Activated CD4-positive, alpha-beta T cell treated with anti-CD3 and anti-CD28 coated beads, Interleukin-2, Interleukin-4, amounts not matched to agents 100 ng/mL and 50 ng/mL, durations not matched to agents 16 hours and 8 hours (primary cell): ENCODE results near the gene LPP.
A peak's percentile ranks its signal among the peaks of the same experiment; 100 is the strongest.

Experiments
- DNase-seq: peaks from one replicate; pipeline ENCODE4 v3.0.0-alpha.2; 2020; ENCODE audit warnings: low spot score

LPP gene

DNA sequence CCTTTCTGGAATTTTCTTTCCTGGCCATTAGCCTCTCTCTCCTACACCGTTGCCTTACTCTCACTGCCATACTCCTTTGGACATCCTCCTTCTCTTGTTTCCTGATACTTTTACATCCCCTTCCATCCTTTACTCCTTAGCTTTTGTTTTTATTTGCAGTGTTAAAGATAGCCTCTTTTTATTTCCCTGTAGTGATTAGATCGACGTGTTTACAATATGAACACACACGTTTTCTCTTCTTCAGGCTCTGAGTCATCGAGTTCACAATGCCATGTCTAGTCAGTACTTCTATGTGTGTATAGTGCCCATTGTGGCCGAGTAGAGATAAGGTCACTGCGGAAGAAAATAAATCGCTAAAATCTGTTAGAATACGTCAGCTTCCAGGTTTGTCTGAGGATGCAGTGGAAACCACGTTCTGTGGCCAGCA lies 208.5 kb downstream of the LPP start:
- no peak for DNase-seq

DNA sequence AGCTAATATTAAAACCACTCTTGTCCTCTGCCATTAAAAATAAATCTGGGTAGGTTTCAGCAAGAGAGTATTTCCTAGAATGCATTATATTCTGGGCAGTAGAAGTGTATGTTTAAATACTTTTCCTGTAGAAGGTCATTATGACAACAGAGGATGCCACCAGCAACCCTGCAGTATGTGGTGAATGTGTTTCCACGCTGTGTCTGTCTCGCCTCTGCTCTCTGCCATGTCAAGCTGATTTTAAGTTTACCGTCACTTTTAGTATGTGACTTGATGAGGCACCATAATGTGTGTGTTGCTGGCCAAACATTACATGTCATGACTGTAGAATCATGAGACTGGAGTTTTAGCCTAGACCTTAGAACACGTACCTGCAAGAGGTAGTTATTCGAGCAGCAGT lies 211.2 kb downstream of the LPP start:
- no peak for DNase-seq

DNA sequence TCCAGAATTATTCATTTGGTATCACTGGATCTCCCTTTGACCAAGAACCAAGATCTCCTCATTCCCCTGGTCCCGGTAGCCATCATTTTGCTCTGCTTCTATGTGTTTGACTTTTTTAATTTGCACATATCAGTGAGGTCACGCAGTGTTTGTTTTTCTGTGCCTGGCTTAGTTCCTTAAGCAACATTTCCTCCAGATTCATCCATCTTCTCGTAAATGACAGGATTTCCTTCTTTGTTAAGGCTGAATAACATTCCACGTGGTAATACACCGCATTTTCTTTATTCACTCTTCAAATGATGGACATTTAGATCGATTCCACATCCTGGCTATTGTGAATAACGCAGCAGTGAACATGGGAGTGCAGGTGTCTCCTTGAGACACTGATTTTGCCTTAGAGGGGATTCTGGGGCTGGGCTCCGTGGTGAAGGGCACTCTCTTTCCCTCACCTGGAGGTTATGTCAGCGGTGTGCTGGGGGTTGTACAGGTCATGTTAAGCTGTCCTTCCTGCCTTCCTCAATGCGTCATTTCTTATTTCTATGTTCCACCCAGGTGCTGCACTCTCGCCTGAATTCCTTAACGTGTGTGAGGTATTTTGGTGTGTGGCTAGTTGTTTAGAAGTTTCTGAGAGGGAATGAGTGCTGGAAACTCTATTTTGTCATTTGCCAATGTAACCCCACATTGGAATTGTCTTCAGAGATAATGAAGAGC lies 212.2 kb downstream of the LPP start:
- no peak for DNase-seq

DNA sequence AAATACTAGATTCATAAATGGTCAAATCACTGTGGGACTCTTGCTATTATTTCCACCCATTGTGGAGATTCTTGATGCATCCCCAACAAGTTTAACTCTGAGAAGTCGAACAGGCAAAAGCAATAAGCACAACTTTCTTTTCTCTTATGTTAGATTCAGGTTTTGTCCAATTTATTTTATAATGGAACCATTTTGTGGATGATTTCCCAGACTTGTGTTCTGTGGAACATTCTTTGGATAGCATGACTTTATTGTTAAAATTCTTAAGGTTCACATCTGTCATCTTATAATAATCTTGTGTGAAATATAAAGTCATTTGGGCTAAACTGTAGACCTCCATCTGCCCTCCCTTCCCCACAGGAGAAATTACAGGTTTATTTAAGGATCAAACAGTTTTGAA lies 213.7 kb downstream of the LPP start:
- DNase-seq, result no peak

DNA sequence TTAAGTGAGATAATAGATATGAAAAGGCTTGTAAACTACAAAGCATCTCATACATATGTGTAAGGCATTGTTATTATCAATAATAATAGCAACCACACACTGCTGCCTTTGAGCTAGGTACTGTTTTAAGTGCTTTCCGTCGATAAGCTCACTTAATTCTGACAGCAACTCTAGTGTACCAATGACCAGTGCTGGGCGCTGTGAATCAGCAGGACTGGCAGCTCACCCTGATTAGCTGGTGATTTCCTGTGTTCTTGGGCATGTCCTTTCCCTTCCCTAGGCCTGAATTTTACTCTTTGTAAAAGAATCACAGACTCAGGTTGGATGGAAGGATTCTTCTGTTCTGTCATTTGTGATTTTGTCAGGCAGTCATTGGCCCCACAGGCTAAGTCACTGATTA lies 215.6 kb downstream of the LPP start:
- no peak for DNase-seq

DNA sequence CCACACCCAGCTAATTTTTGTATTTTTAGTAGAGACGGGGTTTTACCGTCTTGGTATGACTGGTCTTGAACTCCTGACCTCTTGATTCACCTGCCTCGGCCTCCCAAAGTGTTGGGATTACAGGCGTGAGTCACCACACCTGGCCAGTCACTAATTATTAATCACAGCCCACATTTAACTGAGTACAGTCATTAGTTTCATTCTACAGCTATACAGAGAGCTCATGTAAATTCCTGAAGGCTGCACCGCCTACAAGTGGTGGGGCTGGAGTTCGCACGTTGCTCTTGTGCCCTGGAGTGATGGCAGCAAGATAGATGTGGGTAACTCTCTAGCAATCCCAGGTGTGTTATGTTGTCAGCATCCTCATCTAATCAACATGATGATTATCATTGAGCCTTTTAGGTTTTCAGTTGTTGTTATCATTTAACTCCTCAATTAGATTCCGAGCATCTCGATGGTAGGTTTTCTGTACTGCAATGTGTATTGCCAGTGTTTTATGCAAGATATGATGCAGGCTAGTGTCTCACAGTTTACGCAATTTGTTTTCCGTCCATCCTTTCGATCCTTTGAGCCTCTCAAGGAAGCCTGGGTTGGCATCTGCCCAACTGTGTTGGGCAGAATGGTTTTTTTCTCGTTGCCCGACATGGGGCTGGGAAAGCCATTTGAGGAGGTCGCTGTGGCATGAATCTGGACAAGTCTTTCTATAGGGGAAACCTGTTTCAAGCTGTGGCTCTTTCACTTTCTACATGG lies 216.3 kb downstream of the LPP start:
- DNase-seq, result no peak

DNA sequence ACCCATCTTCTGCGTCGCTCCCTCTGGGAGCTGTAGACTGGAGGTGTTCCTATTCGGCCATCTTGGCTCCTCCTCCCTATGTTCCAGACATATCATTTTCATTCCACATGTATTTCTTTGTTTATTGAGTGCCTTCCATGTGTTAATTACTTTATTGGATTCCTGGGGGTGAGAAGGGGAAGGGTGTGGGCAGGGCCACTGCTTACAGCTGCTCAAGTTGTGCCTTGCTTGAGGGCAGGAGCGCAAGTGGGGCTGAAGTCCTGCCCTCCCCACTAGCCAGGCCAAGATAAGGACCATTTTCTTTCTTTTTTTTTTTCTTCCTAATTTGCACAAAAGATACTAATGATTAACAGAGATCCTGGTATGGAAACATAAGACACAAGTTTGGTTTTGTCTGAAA lies 224.8 kb downstream of the LPP start:
- DNase-seq, result no peak

DNA sequence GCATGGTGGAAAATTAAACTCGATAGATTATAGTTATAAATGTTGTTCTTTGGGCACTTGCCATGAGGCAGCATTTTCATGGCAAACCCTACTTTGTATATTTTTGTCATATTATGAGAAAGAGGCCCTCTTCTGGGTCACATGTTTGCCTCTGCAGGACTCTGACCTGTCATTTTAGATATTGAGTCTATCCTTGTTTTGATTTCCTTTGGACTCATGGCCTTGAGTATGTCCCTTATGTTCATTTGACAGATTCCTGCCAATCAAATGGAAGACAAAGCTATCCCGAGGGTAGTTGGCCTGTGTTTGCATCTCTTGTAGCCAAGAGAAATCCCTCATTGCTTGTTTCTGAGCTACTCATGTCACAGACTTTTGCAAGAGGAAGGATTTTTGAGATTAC lies 226.3 kb downstream of the LPP start:
- no peak for DNase-seq

DNA sequence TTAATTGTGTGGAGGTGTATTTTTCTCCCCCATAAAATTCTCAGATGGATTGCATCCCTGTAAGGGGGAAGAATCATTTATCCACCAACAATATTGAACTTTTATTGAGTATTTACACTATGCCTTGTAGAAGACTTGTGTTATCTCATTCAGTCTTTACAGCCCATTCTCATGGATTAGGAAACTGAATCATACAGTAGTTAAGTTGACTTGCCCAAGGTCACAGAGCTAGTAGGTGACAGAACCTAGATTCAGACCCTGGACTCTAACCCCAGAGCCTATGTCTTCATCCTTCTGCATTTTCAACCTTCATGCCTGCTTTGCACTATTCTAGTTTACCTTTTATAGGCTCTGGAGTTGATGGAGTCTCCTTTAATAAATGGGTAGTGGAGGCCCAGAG lies 226.8 kb downstream of the LPP start:
- no peak for DNase-seq

DNA sequence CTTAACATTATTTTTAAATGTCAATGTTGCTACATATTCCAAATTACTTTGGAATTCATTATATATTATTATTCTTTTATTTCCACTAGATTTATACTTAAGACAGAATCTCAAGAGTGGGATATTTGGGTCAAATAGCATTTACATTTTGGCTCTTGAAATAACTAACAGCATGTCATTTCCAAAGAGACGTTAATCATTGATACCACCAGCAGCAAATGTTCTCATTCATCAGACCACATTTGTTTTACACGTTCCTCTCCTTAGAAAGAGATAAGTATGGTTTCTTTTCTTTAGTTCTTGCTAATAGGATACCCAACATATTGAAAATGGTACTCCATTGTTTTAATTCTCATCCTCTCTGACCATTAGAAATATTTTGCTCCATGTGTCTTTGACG lies 229.8 kb downstream of the LPP start:
- no peak for DNase-seq

DNA sequence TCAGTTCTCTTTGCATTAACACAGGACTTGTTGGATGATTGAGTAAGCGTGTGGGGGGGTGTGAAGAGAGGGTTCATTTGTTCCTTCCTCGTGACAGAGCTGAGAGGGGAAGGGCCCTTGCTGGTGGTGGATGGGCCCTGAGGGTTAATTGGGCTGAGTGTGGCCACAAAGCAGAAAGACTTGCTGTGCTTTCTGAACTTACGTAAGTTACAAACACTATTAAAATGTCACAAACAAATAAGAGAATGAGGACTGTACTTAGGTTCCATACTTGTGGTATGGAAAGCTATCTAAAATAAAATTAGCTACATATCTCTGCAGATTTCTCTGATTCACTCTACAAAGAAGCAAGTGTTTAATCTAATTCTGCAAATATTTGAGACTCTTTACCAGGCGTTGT lies 231.3 kb downstream of the LPP start:
- DNase-seq, result no peak

DNA sequence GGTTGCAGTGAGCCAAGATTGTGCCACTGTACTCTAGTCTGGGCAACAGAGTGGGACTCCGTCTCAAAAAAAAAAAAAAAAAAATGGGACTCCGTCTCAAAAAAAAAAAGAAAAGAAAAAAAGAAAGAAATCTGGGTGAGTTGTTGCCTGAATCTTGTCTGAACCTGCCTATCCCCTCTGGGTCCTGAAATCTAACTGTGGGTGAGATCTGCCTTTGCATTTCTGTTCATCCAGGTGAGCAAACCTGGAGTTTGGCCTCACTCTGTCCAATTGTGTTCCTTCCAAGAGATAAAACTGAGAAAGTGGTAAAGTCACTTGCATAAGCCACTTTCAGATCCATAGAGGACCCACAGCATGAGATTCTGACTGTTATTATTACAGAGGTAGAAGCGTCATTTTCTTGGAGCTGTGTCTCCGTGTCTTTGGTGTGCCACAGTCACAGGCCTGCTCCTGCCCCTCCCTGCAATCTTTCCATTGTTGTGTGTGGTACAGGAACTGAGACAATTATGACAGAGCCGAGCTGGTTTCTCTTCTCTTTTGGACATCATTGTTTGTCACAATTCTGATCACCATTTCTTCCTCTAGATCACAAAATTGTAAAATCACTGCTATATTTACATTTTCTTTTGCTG lies 235.9 kb downstream of the LPP start:
- DNase-seq, result peak; percentile 56

DNA sequence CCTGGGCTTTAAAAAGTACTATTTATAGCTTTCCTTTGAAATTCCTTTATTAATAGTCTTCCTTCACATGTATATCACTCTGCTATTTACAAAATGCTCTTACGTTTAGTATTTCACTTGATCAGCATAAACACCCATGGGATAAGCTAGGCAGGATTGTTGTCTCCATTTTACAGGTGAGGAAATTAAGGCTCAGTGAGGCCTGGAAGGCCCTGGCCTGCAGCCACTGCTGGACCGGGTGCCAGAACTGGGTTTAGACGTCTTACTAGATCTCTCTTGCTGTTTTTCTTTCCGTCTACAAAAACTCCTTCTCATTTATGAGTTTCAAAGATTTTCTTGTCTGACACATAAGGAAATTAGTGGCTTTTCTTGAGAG lies 236.4 kb downstream of the LPP start:
- no peak for DNase-seq

DNA sequence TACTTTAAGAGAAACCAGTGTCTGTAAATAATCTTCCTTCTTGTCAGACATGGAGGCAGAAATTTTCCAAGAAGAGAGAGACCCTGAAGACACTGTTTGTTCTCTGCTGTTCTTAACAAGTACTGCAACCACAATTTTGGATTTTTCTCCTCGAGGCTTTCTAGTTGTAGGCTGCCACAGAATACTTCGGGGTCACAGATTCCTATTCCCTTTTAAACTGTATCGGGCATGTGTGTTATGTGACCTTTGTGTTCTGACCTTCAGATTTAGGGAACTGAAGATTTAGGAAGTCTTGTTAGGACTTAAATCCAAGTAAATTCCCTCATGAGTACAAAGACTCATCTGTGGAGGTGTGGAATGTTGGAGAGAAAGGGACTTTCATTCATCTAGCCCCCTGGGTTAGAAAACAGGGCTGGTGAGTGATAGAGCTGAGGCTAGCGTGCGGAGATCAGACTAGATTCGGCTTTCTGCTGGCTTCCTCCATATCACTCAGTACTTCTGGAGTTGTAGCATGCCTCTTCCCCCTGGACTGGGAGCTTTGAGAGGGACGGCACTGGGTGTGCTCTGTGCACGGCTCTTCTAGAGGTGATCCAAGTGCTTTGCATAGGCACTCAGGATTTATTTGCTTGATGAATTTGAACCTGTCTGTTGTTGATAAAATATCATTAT lies 237.0 kb downstream of the LPP start:
- DNase-seq, result no peak

DNA sequence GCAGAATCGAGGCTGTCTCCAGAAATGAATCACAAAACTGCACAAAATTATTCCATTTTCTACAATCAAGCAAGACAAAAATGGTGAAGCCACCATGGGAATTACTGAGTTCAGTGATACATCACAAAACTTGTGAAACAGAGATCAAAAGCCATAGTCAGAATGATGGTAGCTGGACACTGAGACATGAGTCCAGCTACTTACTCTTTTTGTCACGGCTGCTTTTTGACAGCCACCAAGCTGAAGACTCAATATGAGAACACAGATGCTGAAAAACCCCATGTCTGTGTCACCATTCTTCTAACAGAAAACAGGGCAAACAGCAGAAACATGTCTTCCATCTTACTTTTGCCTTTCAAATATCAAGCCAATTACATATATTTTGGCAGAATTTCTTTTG lies 237.6 kb downstream of the LPP start:
- no peak for DNase-seq

DNA sequence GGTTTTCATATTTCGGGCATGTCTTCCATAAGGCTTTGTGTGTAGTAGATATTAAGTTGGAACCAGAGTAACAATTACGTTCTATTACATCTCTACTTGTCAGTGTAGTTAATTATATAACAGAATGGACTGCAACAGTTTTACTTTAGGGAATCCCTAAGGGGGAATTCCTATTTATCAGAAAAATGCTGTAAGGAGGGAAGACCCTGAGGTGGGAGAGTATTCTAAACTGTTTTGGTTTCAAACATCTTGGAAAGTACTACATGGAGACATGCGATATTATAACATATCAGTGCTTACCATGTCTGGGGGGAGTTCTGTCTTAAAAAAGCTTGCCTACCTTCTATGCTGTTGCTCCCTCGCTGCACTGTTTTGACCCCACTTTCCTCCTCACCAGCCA lies 238.1 kb downstream of the LPP start:
- no peak for DNase-seq

DNA sequence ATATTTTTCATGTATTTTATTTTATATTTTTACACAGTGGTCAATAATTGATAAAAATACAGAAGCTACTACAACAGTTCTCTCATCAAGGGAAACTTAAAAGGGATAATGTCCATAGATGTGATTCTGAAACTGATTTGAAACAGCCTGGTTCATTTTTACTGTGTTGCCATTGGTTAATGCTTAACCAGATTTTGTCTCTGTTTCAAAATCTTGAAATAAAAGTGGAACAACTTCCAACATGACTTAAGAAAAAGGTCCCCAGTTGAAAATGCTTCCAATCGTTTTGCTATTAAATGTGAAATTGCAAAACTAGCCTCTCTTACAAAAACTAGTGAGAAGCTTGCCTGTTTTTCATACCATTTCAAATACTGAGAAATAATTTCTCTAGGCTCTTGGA lies 240.7 kb downstream of the LPP start:
- DNase-seq, result no peak

DNA sequence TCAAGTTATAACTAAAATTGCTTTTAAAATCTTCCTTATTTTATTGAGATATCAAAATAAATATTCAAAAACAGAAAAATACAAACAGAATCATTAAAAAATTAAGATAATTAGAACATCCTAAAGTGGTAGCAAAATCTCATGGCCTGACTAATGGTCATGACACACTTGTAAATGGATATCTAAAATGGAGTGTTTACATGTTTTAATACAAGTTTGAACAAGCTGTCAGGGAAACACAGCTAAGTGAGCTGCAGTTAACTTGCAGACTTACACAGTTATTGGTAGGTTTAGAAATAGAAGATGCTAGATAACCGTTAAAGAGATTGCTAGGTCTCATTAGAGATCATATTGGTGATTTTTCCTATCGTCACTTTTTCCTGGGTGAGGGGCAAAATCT lies 242.3 kb downstream of the LPP start:
- DNase-seq, result no peak

DNA sequence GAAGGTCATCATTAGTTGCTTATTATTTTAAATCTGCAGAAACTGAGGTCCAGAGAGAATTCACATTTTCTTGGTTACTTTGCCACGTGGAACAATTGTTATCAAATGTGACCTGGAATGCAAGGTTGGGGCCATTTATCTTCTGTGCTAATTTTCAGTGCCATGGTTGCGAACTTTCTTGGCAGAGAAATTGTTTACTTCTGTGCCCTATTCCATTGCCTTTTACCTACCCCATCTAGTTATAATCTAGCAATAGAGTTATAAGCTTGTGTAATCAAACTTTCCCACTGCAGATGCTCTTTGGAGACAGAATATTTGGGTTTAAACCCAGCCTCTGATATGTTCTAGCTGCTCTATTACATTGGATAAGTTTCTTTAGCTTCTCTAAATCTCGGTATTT lies 242.9 kb downstream of the LPP start:
- DNase-seq, result no peak

DNA sequence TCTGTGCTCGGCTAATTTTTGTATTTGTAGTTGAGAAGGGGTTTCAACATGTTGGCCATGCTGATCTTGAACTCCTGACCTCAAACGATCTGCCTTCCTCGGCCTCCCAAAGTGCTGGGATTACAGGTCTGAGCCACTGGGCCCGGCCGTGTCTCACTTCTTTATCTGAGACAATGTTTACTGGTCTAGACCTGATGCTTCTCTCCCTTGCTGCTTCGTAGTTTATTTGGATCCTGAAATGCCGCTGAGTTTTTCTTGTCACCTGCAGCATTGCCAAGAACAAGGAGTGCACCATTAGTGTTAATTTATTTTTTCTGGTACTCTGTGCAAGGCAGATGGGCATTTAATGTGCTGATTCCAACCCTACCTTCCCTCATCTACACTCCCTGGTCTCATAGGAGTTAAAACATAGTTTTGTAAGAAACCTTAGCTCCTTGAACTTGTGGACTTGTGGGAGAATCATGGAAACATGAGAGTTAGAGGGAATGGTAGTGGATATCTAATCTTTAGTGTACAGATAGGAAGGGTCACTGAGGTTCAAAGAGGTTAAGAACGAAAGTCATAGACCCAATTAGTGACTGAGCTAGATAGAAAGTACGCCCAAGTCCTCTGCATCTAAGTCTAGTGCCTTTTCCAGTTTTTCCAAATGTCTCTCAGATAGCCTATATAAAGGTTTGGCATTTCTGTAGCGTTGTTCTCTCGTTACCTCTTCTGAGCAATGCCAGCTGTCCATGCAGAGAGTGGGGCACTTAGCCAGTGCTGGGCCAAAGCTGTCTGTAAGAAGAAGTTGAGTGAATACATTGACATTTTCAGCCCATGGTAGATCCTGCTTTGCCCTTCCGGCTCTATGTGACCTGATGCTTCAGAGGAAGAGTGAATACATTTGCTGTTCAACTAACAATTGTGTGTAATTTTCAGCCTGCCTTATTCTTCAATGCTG lies 244.1 kb downstream of the LPP start:
- no peak for DNase-seq

DNA sequence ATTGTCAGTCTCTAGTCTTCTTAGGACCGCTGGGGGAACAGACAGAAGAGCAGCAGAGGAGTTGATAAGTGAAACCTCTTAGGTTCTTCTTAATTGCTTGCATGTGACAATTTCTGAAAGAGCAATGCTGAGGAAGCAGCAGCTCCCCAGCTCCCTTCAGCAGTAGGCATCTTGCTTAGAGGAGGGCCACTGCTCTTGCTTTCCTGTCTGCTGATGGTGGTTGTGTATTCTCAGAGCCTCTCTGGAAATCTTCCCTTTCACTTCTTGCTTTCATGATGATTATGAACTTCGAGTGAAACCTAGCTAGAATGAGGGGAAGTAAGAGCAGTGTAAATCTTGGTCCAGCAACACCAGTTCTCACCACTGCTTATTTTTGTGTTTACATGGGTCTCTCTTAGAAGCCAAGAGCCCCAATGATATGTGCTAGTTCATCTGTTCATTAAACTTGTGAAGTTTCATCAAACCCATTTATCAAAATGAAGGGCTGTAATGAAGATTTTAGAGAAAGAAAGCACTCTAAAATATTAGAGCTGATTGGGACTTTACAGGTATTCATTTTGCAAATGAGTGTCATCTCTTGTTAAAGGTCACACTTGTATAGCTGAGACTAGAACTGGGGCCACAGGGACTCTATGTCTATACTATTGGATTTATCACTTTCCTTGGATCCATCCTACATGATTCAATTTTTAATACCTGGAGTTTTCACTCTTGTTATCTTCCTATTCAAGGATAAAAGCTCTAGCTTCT lies 246.7 kb downstream of the LPP start:
- DNase-seq, result peak; percentile 75
